DND-41 (cell line): ENCODE results near the gene SPAG4.

Source experiments
- ATAC-seq: fragments of 200-7000 bp; cut with Tn5 transposase; 3 replicates; pipeline ENCODE4 v1.9.1; 2021; ENCODE audit warnings: low read depth; ENCODE audit not compliant: insufficient read depth
- DNase-seq: peaks from one replicate; pipeline ENCODE4 v3.0.0-alpha.2; 2020
- H2AFZ ChIP-seq: 2 replicates; pipeline ENCODE4 v1.6.0; 2012; ENCODE audit warnings: low read depth, low read length
- H3K27ac ChIP-seq: 2 replicates; pipeline ENCODE4 v1.5.1; 2012; ENCODE audit warnings: low read length, inconsistent platforms
- H3K27me3 ChIP-seq: fragments of 200-600 bp; sonication (generic); 2 replicates; pipeline ENCODE4 v1.6.0; 2012; ENCODE audit warnings: low read length, mild to moderate bottlenecking, inconsistent platforms; ENCODE audit not compliant: insufficient read depth, poor library complexity
- H3K36me3 ChIP-seq: 2 replicates; pipeline ENCODE4 v1.5.1; 2012; ENCODE audit warnings: low read length, inconsistent platforms; ENCODE audit not compliant: insufficient read depth
- H3K4me1 ChIP-seq: 2 replicates; pipeline ENCODE4 v1.5.1; 2012; ENCODE audit warnings: mild to moderate bottlenecking, low read length; ENCODE audit not compliant: insufficient read depth
- H3K4me2 ChIP-seq: 2 replicates; pipeline ENCODE4 v1.6.0; 2012; ENCODE audit warnings: mild to moderate bottlenecking, moderate library complexity, low read length, inconsistent platforms; ENCODE audit not compliant: insufficient read depth
- H3K4me3 ChIP-seq, 2 experiments: fragments of 200-600 bp in 1 of 2; shearing (Covaris generic) in 1 of 2; 2 replicates each; pipeline ENCODE4 v1.5.1; 2012 to 2016; ENCODE audit warnings: inconsistent platforms in 2 of 2, low read length in 2 of 2, mild to moderate bottlenecking in 2 of 2, low read depth in 1 of 2, moderate library complexity in 1 of 2
- H3K79me2 ChIP-seq: 2 replicates; pipeline ENCODE4 v1.6.0; 2012; ENCODE audit warnings: low read length, inconsistent platforms; ENCODE audit not compliant: insufficient read depth
- H3K9ac ChIP-seq: 2 replicates; pipeline ENCODE4 v1.6.0; 2012; ENCODE audit warnings: low read depth, mild to moderate bottlenecking, inconsistent platforms, low read length, moderate library complexity
- H3K9me3 ChIP-seq: 2 replicates; pipeline ENCODE4 v1.5.1; 2012; ENCODE audit warnings: low read length, moderate library complexity, mild to moderate bottlenecking, inconsistent platforms; ENCODE audit not compliant: insufficient read depth, severe bottlenecking
- H4K20me1 ChIP-seq: 2 replicates; pipeline ENCODE4 v1.6.0; 2012; ENCODE audit warnings: low read length; ENCODE audit not compliant: insufficient read depth
- CTCF ChIP-seq: IDR thresholded peaks from 2 replicates; pipeline ENCODE4 v1.5.1; 2012; ENCODE audit warnings: borderline replicate concordance, low read length, moderate library complexity, mild to moderate bottlenecking; ENCODE audit not compliant: poor library complexity, severe bottlenecking; ENCODE audit errors: extremely low read depth
- EZH2 ChIP-seq: IDR thresholded peaks from 3 replicates; pipeline ENCODE4 v1.6.1; 2012; ENCODE audit warnings: borderline replicate concordance, low read depth, mild to moderate bottlenecking, moderate library complexity, low read length, inconsistent platforms; ENCODE audit not compliant: severe bottlenecking

Gene SPAG4

GRCh38 chr20:35598899-35599775 is 16.5 kb upstream of the SPAG4 start:
- Histone ChIP-seq H3K4me2 (no peak overlapping the region), H3K9ac (no peak overlapping the region), H2AFZ (no peak overlapping the region), H3K27ac (no peak overlapping the region), H3K9me3 (no peaks in the 10 kb centered on the region), H3K79me2 (no peaks in the 10 kb centered on the region), H3K4me3 (no peak overlapping the region), H3K27me3 (no peaks in the 10 kb centered on the region), H3K36me3 (no peaks in the 10 kb centered on the region), H4K20me1 (no peaks in the 10 kb centered on the region; the same call in 1 of the 2 replicates), H3K4me1 (no peaks in the 10 kb centered on the region)
- no peak for ATAC-seq
- no peak for DNase-seq
- TF ChIP-seq CTCF (no peak), EZH2 (no peak)

DNA sequence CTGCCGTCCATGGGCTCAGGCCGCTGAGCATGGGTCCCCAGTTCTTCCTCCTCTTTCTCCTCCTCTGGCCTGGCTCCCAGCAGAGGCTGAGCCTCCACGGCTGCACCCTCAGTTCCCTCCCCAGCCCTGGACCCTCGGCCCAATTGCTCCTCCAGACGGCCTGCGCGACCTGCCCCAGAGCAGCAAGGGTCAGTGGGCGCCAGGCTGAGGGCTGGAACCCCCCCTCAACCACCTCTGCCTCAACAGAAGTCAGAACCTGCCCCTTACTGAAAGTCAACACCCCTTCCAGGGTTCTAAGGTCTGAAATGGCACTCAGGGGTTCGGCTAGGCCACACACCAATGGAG is 15.9 kb upstream of the SPAG4 start:
- H3K9ac ChIP-seq: no peak overlapping the region
- no peak overlapping the region for H3K4me3 ChIP-seq
- DNase-seq (no peak), ATAC-seq (no peak)
- H4K20me1 ChIP-seq: no peaks in the 10 kb centered on the region; the same call in 1 of the 2 replicates
- no peaks in the 10 kb centered on the region for H3K36me3 ChIP-seq
- no peaks in the 10 kb centered on the region for H3K4me1 ChIP-seq
- H3K79me2 ChIP-seq: no peaks in the 10 kb centered on the region
- H3K27me3 ChIP-seq: no peaks in the 10 kb centered on the region
- H3K4me2 ChIP-seq: no peak overlapping the region
- H3K27ac ChIP-seq: no peak overlapping the region
- no peaks in the 10 kb centered on the region for H3K9me3 ChIP-seq
- H2AFZ ChIP-seq: no peak overlapping the region
- no peak for TF ChIP-seq CTCF
- no peak for TF ChIP-seq EZH2

DNA sequence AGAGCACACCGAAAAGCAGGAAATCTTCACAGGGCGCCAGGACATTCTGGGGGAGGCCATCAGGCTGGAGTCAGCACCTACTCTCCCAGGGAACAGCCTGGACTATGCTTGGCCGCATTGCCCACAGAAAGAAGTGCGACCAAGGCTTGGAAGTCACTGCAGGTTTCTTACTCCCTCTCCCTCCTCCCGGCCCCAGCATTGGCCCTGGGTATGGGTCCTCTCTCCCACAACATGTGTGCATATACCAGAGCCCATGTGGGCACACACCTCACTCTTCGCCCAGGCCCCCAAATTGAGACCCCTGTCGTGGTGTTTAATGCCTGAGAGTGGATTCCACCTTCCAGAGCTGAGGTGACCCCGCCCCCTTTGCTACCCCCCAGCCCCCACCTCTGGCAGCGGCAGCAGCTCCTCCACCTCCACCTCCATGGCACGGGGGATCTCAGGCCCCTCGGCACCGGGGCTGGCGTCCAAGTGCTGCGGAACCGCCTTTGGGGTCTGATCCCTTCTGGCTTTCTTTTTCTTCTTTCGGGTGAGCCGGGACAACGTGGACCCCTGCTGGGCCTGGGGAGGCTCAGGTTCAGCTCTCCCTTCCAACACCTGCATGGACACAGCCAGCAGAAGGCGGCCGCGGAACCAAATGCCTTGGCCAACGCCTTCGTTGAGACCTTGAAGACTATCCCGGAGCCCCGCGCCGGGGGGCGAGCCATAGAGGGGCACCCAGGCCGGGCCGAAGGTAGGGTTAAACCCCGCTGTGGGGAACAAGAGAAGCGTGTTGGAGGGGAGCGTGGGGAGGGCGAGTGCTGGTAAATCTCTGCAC is 15.2 kb upstream of the SPAG4 start:
- Histone ChIP-seq H3K9me3 (no peaks in the 10 kb centered on the region), H3K36me3 (no peaks in the 10 kb centered on the region), H4K20me1 (no peaks in the 10 kb centered on the region; the same call in 1 of the 2 replicates), H3K4me3 (no peak overlapping the region), H3K4me1 (no peaks in the 10 kb centered on the region), H3K27ac (no peak overlapping the region), H2AFZ (no peak overlapping the region), H3K9ac (no peak overlapping the region), H3K79me2 (no peaks in the 10 kb centered on the region), H3K27me3 (no peaks in the 10 kb centered on the region), H3K4me2 (no peak overlapping the region)
- ATAC-seq (no peak), DNase-seq (no peak)
- TF ChIP-seq EZH2 (no peak), CTCF (no peak)
